Natural killer cell (primary cell): ENCODE data around the gene APOBEC3G. TPM values are rescaled to one million over a fixed set of nuclear protein-coding genes. Genes with fewer than 3 reads are reported as not detected.

ENCODE experiments used
- ATAC-seq, 3 donors: fragments of 150-1000 bp in 2 of 3; fragments of 200-7000 bp in 1 of 3; cut with Tn5 transposase; 1 replicate in 1 of 3; 2 replicates in 2 of 3; pipeline ENCODE4 v1.10.0; 2021; ENCODE audit warnings: mild to moderate bottlenecking in 2 of 3, moderate library complexity in 2 of 3
- DNase-seq, 2 donors: peaks; one replicate each; pipeline versions ENCODE4 v3.0.0 to v3.0.0-alpha.2; 2013 to 2021; ENCODE audit warnings: mixed read lengths in 1 of 2
- H3K27ac ChIP-seq: one replicate; pipeline ENCODE4 v1.5.1; 2013; ENCODE audit warnings: mild to moderate bottlenecking, low read length
- H3K27me3 ChIP-seq: one replicate; pipeline ENCODE4 v1.6.1; 2013; ENCODE audit warnings: low read length; ENCODE audit not compliant: control insufficient read depth, insufficient read depth
- H3K36me3 ChIP-seq: one replicate; pipeline ENCODE4 v1.6.1; 2013; ENCODE audit warnings: low read length; ENCODE audit not compliant: control insufficient read depth, insufficient read depth
- H3K4me1 ChIP-seq: one replicate; pipeline ENCODE4 v1.6.1; 2013; ENCODE audit warnings: low read length; ENCODE audit not compliant: control insufficient read depth, insufficient read depth
- H3K4me3 ChIP-seq: one replicate; pipeline ENCODE4 v1.5.1; 2013; ENCODE audit warnings: low read length
- H3K9me3 ChIP-seq: one replicate; pipeline ENCODE4 v1.6.1; 2013; ENCODE audit warnings: low read length; ENCODE audit not compliant: control insufficient read depth, insufficient read depth
- H3K27ac Mint-ChIP-seq, 2 donors: one replicate each; pipeline ENCODE4 v1.8.0; 2022; ENCODE audit warnings: mild to moderate bottlenecking in 2 of 2, mixed read lengths in 2 of 2, moderate library complexity in 1 of 2
- H3K27me3 Mint-ChIP-seq, 2 donors: one replicate each; pipeline ENCODE4 v1.8.0; 2022; ENCODE audit warnings: low read depth in 2 of 2, mixed read lengths in 2 of 2
- H3K36me3 Mint-ChIP-seq: one replicate; pipeline ENCODE4 v1.8.0; 2022; ENCODE audit warnings: mixed read lengths
- H3K4me1 Mint-ChIP-seq, 2 donors: one replicate each; pipeline ENCODE4 v1.8.0; 2022; ENCODE audit warnings: mixed read lengths in 2 of 2
- H3K4me3 Mint-ChIP-seq: one replicate; pipeline ENCODE4 v1.8.0; 2022; ENCODE audit warnings: mild to moderate bottlenecking, moderate library complexity, mixed read lengths
- H3K9me3 Mint-ChIP-seq, 2 donors: one replicate each; pipeline ENCODE4 v1.8.0; 2022; ENCODE audit warnings: mixed read lengths in 2 of 2
- CTCF ChIP-seq: fragments of 200-600 bp; IDR thresholded peaks from one replicate; pipeline ENCODE4 v1.8.0; 2022; ENCODE audit warnings: antibody characterized with exemption
- WGBS: methylation state at CpG from one replicate; pipeline ENCODE4 v1.1.7; 2013; ENCODE audit warnings: missing lambda C conversion rate; ENCODE audit not compliant: insufficient coverage; 5-methylcytosine and 5-hydroxymethylcytosine counted together
- intact Hi-C: fragments of 100-400 bp; cut with micrococcal nuclease; formaldehyde crosslinking; loops from one replicate; pipeline ENCODE4 v1.14.2; 2022
- total RNA-seq, 4 donors: library from RNA; stranded (reverse); fragments of 120-200 nt in 1 of 4; gene quantifications; one replicate each; pipeline versions ENCODE4 v1.2.3 to v1.2.4, GENCODE V29; 2013 to 2022

The APOBEC3G gene
- total RNA-seq, 3 donors from 2014 or later (not counting 1 experiment from before 2014, with no cell fraction given): 168 to 308 (median 237) TPM

DNA sequence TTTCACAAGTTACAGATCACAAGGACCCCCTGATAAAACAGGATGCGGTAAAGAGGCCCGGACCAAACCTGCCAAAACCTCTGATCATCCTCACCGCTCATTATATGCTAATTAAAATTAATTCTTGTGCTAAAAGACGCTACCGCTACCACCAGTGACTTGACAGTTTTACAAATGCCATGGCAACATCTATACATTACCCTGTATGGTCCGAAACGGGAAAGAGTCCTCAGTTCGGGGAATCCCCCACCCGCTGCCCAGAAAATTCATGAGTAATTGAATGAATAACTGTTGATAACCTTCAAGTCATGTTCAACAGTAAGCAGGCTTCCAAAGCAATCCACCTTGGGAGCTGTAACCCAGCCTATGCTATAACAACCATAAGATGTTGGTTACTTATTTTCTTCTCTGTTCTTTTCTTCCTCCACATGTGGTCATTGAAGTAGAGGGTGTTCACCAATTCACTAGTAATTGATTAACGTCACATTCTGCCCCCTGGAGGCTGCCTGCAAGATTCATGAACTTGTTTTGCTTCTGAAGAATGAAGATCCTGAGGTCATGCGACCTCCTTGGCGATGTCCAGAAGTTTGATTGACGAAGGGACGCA, 40.6 kb downstream of the APOBEC3G start:
- peak; percentile 71 to 87 for DNase-seq
- no peaks in the 10 kb centered on the region for H3K36me3 ChIP-seq
- H3K27ac Mint-ChIP-seq: peak overlapping the region; percentile 94 to 99
- peak; percentile 76 to 90 (median 86) for ATAC-seq
- H3K9me3 ChIP-seq: no peaks in the 10 kb centered on the region
- H3K4me3 Mint-ChIP-seq: peak overlapping the region; percentile 82
- peak overlapping the region; percentile 2 for H3K4me3 ChIP-seq
- H3K27ac ChIP-seq: peak overlapping the region; percentile 95
- intact Hi-C loops: loop anchor here (1.0 kb wide), 4 partner anchors 23 to 110 kb away; no protein-coding TSS in a partner anchor
- H3K27me3 ChIP-seq: no peaks in the 10 kb centered on the region
- H3K9me3 Mint-ChIP-seq: no peaks in the 10 kb centered on the region
- peaks cover 61 to 66% of the 10 kb centered on the region in 2 donors for H3K4me1 Mint-ChIP-seq
- 20% methylated on average over 14 of the region's 14 CpGs for WGBS
- TF ChIP-seq CTCF: peak; percentile 71
- H3K4me1 ChIP-seq: peaks cover 40% of the 10 kb centered on the region
- no peaks in the 10 kb centered on the region for H3K27me3 Mint-ChIP-seq
- no peaks in the 10 kb centered on the region for H3K36me3 Mint-ChIP-seq

DNA sequence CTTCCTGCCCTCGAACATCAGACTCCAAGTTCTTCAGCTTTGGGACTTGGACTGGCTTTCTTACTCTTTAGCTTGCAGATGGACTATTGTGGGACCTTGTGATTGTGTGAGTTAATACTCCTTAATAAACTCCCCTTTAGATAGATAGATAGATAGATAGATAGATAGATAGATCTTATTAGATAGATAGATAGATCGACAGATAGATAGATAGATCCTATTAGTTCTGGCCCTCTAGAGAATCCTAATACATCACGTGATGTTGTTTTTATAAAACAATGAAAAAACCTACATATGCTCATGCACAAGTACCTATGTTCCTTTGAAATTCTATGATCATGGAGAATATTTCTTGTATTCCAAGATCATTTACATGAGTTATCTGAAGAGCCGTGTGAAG, 43.9 kb downstream of the APOBEC3G start:
- H3K4me3 Mint-ChIP-seq: peak overlapping the region; percentile 7
- no peaks in the 10 kb centered on the region for H3K27me3 ChIP-seq
- no peaks in the 10 kb centered on the region for H3K36me3 Mint-ChIP-seq
- intact Hi-C loops: no loop called here
- H3K4me3 ChIP-seq: no peak overlapping the region
- no peak overlapping the region for H3K27ac ChIP-seq
- ATAC-seq: no peak
- H3K4me1 ChIP-seq: peaks cover 33% of the 10 kb centered on the region
- peaks cover 47 to 48% of the 10 kb centered on the region in 2 donors for H3K4me1 Mint-ChIP-seq
- H3K27ac Mint-ChIP-seq: peak overlapping the region; percentile 16 to 74
- H3K9me3 ChIP-seq: no peaks in the 10 kb centered on the region
- no peak for TF ChIP-seq CTCF
- no peaks in the 10 kb centered on the region for H3K36me3 ChIP-seq
- no peaks in the 10 kb centered on the region for H3K9me3 Mint-ChIP-seq
- no peak for DNase-seq
- 100% methylated on average over 2 of the region's 4 CpGs for WGBS
- H3K27me3 Mint-ChIP-seq: no peaks in the 10 kb centered on the region

- TF ChIP-seq CTCF: no peak
- no peak overlapping the region for H3K4me3 ChIP-seq
- H3K36me3 Mint-ChIP-seq: no peaks in the 10 kb centered on the region
- no peaks in the 10 kb centered on the region for H3K27me3 ChIP-seq
- H3K4me1 Mint-ChIP-seq: peaks cover 30 to 31% of the 10 kb centered on the region in 2 donors
- peaks cover 13% of the 10 kb centered on the region for H3K4me1 ChIP-seq
- no peak overlapping the region for H3K27ac ChIP-seq
- no peaks in the 10 kb centered on the region for H3K9me3 Mint-ChIP-seq
- H3K36me3 ChIP-seq: no peaks in the 10 kb centered on the region
- peak in 1 of 2 donors; percentile 4 for DNase-seq
- no peaks in the 10 kb centered on the region for H3K9me3 ChIP-seq
- intact Hi-C loops: loop anchor here (2.0 kb wide), 1 partner anchor 108 kb away; the partner anchor contains the start of gene APOBEC3C
- H3K27me3 Mint-ChIP-seq: no peaks in the 10 kb centered on the region
- no peak for ATAC-seq
- H3K27ac Mint-ChIP-seq: no peak overlapping the region
- no peak overlapping the region for H3K4me3 Mint-ChIP-seq
- whole genome bisulfite sequencing: 94% methylated on average over 17 of the region's 17 CpGs
Measured at GRCh38 chr22:39122772-39123470, 45.8 kb downstream of the APOBEC3G start.
